Sigmoid colon (tissue), 4 donors: ENCODE results near the gene ATRX.
"Not testable (repeated sequence)": the region's sequence is repeated elsewhere in the genome, so short reads cannot be mapped to it uniquely, and the experiment has no call there.

Experiments
- POLR2A ChIP-seq, 2 donors: fragments of 450-650 bp; IDR thresholded peaks; one replicate each; pipeline ENCODE4 v1.6.1; 2016; ENCODE audit warnings: antibody characterized with exemption in 2 of 2, mild to moderate bottlenecking in 2 of 2, moderate library complexity in 2 of 2
- POLR2AphosphoS5 ChIP-seq, 4 donors: sonication (generic); formaldehyde crosslinking; IDR thresholded peaks; one replicate each; pipeline ENCODE4 v1.6.1; 2017; ENCODE audit warnings: antibody characterized with exemption in 4 of 4
- TF ChIP-seq, protein P1 (sequence below), 4 experiments: fragments of 450-650 bp in 3 of 4; fragments of 200-600 bp in 1 of 4; IDR thresholded peaks; one replicate each; pipeline ENCODE4 v1.5.1; 2016 to 2019; ENCODE audit warnings: antibody characterized with exemption in 4 of 4, mild to moderate bottlenecking in 3 of 4, moderate library complexity in 2 of 4

- TF ChIP-seq POLR2AphosphoS5, POLR2A (IDR thresholded peaks at IDR 0.05): not testable (repeated sequence)
- TF ChIP-seq, protein P1, sequence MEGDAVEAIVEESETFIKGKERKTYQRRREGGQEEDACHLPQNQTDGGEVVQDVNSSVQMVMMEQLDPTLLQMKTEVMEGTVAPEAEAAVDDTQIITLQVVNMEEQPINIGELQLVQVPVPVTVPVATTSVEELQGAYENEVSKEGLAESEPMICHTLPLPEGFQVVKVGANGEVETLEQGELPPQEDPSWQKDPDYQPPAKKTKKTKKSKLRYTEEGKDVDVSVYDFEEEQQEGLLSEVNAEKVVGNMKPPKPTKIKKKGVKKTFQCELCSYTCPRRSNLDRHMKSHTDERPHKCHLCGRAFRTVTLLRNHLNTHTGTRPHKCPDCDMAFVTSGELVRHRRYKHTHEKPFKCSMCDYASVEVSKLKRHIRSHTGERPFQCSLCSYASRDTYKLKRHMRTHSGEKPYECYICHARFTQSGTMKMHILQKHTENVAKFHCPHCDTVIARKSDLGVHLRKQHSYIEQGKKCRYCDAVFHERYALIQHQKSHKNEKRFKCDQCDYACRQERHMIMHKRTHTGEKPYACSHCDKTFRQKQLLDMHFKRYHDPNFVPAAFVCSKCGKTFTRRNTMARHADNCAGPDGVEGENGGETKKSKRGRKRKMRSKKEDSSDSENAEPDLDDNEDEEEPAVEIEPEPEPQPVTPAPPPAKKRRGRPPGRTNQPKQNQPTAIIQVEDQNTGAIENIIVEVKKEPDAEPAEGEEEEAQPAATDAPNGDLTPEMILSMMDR (IDR thresholded peaks at IDR 0.05) = not testable (repeated sequence)
Observed at GRCh38 chrX:77531261-77531660, 254.8 kb downstream of the ATRX start.
